Measurements from ENCODE around the gene KHDC4. TPM values are rescaled to one million over a fixed set of nuclear protein-coding genes. Genes with fewer than 3 reads are reported as not detected.
A peak's percentile ranks its signal among the peaks of the same experiment; 100 is the strongest.

The KHDC4 gene
- total RNA-seq, 1 donor from 2014 or later = 91.5 TPM

- H3K4me3 Mint-ChIP-seq = peak overlapping the region; percentile 55
- Histone ChIP-seq H3K9me3 (ENCODE audit: low read depth) (no peaks in the 10 kb centered on the region), H3K36me3 (no peaks in the 10 kb centered on the region), H4K20me1 (ENCODE audit: low read depth) (peaks cover 87% of the 10 kb centered on the region), H3K79me2 (ENCODE audit: low read depth) (peaks cover 88% of the 10 kb centered on the region), H3K27me3 (no peaks in the 10 kb centered on the region), H2AFZ (replicated peaks) (no peak overlapping the region), H3F3A (ENCODE audit: low read depth) (no peaks in the 10 kb centered on the region), H3K4me2 (peak overlapping the region; percentile 64), H3K4me3 (no peak overlapping the region), H3K4me1 (peaks cover 52% of the 10 kb centered on the region), H3K9ac (no peak overlapping the region), H3K27ac (peak overlapping the region; percentile 65)
- DNase-seq (ENCODE audit: low spot score) = no peak
- H3K4me1 Mint-ChIP-seq = peaks cover 63% of the 10 kb centered on the region
- peaks cover 14% of the 10 kb centered on the region for H3K27me3 Mint-ChIP-seq (ENCODE audit: insufficient read depth, low read depth)
- H3K27ac Mint-ChIP-seq = peak overlapping the region; percentile 58
- no peaks in the 10 kb centered on the region for H3K9me3 Mint-ChIP-seq
- peaks cover 28% of the 10 kb centered on the region for H3K36me3 Mint-ChIP-seq
- TF ChIP-seq, protein P1, sequence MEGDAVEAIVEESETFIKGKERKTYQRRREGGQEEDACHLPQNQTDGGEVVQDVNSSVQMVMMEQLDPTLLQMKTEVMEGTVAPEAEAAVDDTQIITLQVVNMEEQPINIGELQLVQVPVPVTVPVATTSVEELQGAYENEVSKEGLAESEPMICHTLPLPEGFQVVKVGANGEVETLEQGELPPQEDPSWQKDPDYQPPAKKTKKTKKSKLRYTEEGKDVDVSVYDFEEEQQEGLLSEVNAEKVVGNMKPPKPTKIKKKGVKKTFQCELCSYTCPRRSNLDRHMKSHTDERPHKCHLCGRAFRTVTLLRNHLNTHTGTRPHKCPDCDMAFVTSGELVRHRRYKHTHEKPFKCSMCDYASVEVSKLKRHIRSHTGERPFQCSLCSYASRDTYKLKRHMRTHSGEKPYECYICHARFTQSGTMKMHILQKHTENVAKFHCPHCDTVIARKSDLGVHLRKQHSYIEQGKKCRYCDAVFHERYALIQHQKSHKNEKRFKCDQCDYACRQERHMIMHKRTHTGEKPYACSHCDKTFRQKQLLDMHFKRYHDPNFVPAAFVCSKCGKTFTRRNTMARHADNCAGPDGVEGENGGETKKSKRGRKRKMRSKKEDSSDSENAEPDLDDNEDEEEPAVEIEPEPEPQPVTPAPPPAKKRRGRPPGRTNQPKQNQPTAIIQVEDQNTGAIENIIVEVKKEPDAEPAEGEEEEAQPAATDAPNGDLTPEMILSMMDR (IDR thresholded peaks at IDR 0.05) = no peak
- TF ChIP-seq EZH2 (IDR thresholded peaks at IDR 0.05) (no peak), EZH2phosphoT487 (IDR thresholded peaks at IDR 0.05) (no peak)
Measured at GRCh38 chr1:155969377-155969791, 35.2 kb upstream of the KHDC4 start.

DNA sequence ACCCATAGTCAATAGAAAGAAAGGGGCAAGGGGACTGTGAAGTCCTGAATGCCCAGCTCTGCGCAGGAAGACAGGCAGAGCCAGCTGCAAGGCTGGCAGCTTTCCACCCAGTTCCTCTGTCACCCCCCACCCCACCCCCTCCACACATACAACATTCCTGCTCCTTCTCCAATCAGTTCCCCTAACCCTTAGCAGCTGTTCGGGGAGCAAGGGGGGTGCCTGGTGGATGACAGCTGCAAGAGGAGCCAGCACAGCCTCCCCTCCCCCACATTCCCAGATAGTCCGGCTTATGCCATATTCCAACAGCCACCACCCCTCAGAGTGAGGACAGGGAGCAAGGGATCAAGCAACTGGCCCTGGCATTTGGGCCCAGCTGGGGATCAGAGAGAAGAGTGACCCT lies 34.5 kb upstream of the KHDC4 start:
- Histone ChIP-seq H3K4me1 (peaks cover 46% of the 10 kb centered on the region), H3K9ac (peak overlapping the region; percentile 4), H3K4me2 (peak overlapping the region; percentile 64), H3K36me3 (no peaks in the 10 kb centered on the region), H4K20me1 (ENCODE audit: low read depth) (peaks cover 83% of the 10 kb centered on the region), H2AFZ (replicated peaks) (no peak overlapping the region), H3K9me3 (ENCODE audit: low read depth) (no peaks in the 10 kb centered on the region), H3F3A (ENCODE audit: low read depth) (no peaks in the 10 kb centered on the region), H3K4me3 (no peak overlapping the region), H3K27me3 (no peaks in the 10 kb centered on the region), H3K27ac (peak overlapping the region; percentile 65), H3K79me2 (ENCODE audit: low read depth) (peaks cover 81% of the 10 kb centered on the region)
- Mint-ChIP-seq H3K4me1 (peaks cover 59% of the 10 kb centered on the region), H3K4me3 (peak overlapping the region; percentile 55), H3K27ac (peak overlapping the region; percentile 58), H3K9me3 (no peaks in the 10 kb centered on the region), H3K27me3 (ENCODE audit: insufficient read depth, low read depth) (peaks cover 14% of the 10 kb centered on the region), H3K36me3 (peaks cover 32% of the 10 kb centered on the region)
- TF ChIP-seq, protein P1 (IDR thresholded peaks at IDR 0.05) = no peak
- TF ChIP-seq EZH2 (IDR thresholded peaks at IDR 0.05) (no peak), EZH2phosphoT487 (IDR thresholded peaks at IDR 0.05) (no peak)
- no peak for DNase-seq (ENCODE audit: low spot score)

GRCh38 chr1:155968051-155968400 lies 33.8 kb upstream of the KHDC4 start:
- no peak overlapping the region for H2AFZ ChIP-seq (replicated peaks)
- TF ChIP-seq EZH2 (IDR thresholded peaks at IDR 0.05) (no peak), EZH2phosphoT487 (IDR thresholded peaks at IDR 0.05) (no peak)
- TF ChIP-seq, protein P1 (IDR thresholded peaks at IDR 0.05) = no peak
- Mint-ChIP-seq H3K27me3 (ENCODE audit: insufficient read depth, low read depth) (peaks cover 14% of the 10 kb centered on the region), H3K36me3 (peaks cover 29% of the 10 kb centered on the region), H3K4me1 (peaks cover 56% of the 10 kb centered on the region), H3K27ac (peak overlapping the region; percentile 70), H3K4me3 (peak overlapping the region; percentile 55), H3K9me3 (no peaks in the 10 kb centered on the region)
- peaks cover 77% of the 10 kb centered on the region for H4K20me1 ChIP-seq (ENCODE audit: low read depth)
- no peaks in the 10 kb centered on the region for H3F3A ChIP-seq (ENCODE audit: low read depth)
- H3K9me3 ChIP-seq (ENCODE audit: low read depth) = no peaks in the 10 kb centered on the region
- DNase-seq (ENCODE audit: low spot score) = no peak
- peaks cover 46% of the 10 kb centered on the region for H3K4me1 ChIP-seq
- H3K9ac ChIP-seq = peak overlapping the region; percentile 4
- H3K27me3 ChIP-seq = no peaks in the 10 kb centered on the region
- peaks cover 74% of the 10 kb centered on the region for H3K79me2 ChIP-seq (ENCODE audit: low read depth)
- peak overlapping the region; percentile 64 for H3K4me2 ChIP-seq
- no peaks in the 10 kb centered on the region for H3K36me3 ChIP-seq
- peak overlapping the region; percentile 65 for H3K27ac ChIP-seq
- no peak overlapping the region for H3K4me3 ChIP-seq
